ENCODE results near the gene ESR1.

The ESR1 gene

DNA sequence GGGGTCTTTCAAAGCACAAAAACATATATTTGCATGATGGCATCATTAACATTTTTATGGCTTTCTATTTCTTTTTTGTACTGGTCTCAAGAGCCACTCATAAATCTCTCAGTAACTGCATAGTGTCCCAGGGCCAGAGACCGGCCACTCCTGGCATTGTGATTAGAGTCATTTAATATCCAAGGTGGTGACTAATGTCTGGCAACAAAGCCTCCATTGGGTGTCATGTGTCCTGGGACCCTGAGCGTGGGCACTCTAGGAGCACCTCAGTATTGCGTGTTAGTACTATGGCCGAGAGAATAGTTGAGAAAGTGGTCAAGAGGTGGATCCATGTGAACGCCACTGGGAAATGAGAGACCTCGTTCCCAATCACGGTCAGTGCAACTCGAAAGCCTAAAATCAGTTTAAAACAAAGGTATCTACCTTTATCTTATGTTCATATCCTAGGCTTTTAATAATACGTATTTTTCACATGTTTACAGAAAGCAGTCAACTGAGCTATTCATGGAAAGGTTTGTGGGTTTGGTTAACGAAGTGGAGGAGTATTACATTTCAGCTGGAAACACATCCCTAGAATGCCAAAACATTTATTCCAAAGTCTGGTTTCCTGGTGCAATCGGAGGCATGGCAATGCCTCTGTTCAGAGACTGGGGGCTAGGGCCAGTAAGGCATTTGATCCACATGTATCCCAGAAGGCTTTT lies 2.7 kb upstream of the ESR1 start:
- H3K27ac ChIP-seq: no peak overlapping the region
- TF ChIP-seq ZFX (IDR thresholded peaks at IDR 0.05): no peak
- TF ChIP-seq, protein P1, sequence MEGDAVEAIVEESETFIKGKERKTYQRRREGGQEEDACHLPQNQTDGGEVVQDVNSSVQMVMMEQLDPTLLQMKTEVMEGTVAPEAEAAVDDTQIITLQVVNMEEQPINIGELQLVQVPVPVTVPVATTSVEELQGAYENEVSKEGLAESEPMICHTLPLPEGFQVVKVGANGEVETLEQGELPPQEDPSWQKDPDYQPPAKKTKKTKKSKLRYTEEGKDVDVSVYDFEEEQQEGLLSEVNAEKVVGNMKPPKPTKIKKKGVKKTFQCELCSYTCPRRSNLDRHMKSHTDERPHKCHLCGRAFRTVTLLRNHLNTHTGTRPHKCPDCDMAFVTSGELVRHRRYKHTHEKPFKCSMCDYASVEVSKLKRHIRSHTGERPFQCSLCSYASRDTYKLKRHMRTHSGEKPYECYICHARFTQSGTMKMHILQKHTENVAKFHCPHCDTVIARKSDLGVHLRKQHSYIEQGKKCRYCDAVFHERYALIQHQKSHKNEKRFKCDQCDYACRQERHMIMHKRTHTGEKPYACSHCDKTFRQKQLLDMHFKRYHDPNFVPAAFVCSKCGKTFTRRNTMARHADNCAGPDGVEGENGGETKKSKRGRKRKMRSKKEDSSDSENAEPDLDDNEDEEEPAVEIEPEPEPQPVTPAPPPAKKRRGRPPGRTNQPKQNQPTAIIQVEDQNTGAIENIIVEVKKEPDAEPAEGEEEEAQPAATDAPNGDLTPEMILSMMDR (conservative IDR thresholded peaks at IDR 0.05): no peak

DNA sequence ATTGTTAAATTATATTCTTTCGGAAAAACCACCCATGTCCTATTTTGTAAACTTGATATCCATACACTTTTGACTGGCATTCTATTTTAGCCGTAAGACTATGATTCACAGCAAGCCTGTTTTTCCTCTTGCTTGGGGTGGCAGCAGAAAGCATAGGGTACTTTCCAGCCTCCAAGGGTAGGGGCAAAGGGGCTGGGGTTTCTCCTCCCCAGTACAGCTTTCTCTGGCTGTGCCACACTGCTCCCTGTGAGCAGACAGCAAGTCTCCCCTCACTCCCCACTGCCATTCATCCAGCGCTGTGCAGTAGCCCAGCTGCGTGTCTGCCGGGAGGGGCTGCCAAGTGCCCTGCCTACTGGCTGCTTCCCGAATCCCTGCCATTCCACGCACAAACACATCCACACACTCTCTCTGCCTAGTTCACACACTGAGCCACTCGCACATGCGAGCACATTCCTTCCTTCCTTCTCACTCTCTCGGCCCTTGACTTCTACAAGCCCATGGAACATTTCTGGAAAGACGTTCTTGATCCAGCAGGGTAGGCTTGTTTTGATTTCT lies 2.1 kb upstream of the ESR1 start:
- H3K27ac ChIP-seq: no peak overlapping the region
- TF ChIP-seq, protein P1 (conservative IDR thresholded peaks at IDR 0.05): no peak
- no peak for TF ChIP-seq ZFX (IDR thresholded peaks at IDR 0.05)

DNA sequence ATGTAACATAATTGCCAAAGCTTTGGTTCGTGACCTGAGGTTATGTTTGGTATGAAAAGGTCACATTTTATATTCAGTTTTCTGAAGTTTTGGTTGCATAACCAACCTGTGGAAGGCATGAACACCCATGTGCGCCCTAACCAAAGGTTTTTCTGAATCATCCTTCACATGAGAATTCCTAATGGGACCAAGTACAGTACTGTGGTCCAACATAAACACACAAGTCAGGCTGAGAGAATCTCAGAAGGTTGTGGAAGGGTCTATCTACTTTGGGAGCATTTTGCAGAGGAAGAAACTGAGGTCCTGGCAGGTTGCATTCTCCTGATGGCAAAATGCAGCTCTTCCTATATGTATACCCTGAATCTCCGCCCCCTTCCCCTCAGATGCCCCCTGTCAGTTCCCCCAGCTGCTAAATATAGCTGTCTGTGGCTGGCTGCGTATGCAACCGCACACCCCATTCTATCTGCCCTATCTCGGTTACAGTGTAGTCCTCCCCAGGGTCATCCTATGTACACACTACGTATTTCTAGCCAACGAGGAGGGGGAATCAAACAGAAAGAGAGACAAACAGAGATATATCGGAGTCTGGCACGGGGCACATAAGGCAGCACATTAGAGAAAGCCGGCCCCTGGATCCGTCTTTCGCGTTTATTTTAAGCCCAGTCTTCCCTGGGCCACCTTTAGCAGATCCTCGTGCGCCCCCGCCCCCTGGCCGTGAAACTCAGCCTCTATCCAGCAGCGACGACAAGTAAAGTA lies 547 bp upstream of the ESR1 start:
- TF ChIP-seq, protein P1 (conservative IDR thresholded peaks at IDR 0.05): no peak
- TF ChIP-seq ZFX (IDR thresholded peaks at IDR 0.05): no peak
- no peak overlapping the region for H3K27ac ChIP-seq

DNA sequence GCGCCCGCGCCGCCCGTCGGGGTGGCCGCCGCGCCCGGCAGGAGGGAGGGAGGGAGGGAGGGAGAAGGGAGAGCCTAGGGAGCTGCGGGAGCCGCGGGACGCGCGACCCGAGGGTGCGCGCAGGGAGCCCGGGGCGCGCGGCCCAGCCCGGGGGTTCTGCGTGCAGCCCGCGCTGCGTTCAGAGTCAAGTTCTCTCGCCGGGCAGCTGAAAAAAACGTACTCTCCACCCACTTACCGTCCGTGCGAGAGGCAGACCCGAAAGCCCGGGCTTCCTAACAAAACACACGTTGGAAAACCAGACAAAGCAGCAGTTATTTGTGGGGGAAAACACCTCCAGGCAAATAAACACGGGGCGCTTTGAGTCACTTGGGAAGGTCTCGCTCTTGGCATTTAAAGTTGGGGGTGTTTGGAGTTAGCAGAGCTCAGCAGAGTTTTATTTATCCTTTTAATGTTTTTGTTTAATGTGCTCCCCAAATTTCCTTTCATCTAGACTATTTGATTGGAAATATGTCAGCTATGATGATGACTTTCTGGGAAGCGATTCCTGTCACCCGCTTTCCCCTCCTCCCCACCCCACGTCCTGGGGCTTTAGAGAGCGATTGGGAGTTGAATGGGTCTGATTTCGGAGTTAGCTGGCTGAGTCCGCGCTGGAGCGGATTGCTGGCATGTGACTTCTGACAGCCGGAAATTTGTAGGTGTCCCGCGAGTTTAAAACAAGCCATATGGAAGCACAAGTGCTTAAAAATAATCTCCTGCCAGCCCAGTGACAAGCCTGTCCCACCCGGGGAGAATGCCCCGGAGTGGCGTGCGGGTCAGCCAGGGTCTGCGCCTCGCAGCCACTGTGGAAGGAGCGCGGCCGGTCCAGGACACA lies 1.1 kb downstream of the ESR1 start:
- TF ChIP-seq, protein P1 (conservative IDR thresholded peaks at IDR 0.05): no peak
- TF ChIP-seq ZFX (IDR thresholded peaks at IDR 0.05): no peak
- H3K27ac ChIP-seq: no peak overlapping the region

DNA sequence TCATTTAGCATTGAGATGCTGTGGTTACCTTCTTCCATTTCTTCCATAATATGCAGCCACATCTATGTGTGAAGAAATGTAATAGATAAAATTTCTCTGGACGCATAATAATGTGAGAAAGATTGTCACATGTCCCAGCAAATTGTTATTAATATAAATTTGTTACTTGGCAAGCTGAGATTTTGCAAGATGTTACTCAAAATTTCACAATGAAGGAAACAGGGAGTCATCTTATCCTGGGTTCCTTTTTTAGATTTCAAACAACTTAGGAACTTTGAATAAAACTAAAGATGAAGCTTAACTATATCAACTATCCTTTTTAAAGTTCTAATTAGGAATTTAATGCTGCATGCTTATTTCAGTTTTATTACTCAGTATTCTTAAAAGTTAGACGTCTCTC lies 3.6 kb downstream of the ESR1 start:
- no peak for TF ChIP-seq ZFX (IDR thresholded peaks at IDR 0.05)
- TF ChIP-seq, protein P1 (conservative IDR thresholded peaks at IDR 0.05): no peak
- no peak overlapping the region for H3K27ac ChIP-seq

DNA sequence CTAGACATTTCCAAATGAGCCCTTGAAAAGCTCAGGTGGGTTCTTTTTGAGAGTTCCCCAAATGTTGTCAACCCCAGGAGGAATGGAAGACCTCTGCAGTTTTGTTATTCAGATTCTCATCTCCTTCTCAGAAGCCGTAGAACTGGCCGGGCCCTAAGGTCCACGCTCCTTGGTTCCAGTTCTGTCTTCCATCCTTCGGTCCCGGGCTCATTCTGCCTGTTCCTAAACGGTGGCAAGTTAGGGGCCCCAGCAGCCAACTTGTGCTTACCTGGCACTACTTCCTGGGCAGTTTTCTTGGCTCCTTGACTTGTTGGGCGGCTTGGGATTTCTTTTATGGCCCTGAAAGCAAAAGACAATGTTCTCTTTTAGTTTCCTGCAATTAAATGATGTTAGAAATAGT lies 6.4 kb downstream of the ESR1 start:
- H3K27ac ChIP-seq: no peak overlapping the region
- TF ChIP-seq, protein P1 (conservative IDR thresholded peaks at IDR 0.05): no peak
- no peak for TF ChIP-seq ZFX (IDR thresholded peaks at IDR 0.05)

Data from C4-2B (cell line).